ENCODE results near the gene GTF2A1.

GRCh38 chr14:81234278-81234677, 13.5 kb upstream of the GTF2A1 start:
- TF ChIP-seq, protein P1, sequence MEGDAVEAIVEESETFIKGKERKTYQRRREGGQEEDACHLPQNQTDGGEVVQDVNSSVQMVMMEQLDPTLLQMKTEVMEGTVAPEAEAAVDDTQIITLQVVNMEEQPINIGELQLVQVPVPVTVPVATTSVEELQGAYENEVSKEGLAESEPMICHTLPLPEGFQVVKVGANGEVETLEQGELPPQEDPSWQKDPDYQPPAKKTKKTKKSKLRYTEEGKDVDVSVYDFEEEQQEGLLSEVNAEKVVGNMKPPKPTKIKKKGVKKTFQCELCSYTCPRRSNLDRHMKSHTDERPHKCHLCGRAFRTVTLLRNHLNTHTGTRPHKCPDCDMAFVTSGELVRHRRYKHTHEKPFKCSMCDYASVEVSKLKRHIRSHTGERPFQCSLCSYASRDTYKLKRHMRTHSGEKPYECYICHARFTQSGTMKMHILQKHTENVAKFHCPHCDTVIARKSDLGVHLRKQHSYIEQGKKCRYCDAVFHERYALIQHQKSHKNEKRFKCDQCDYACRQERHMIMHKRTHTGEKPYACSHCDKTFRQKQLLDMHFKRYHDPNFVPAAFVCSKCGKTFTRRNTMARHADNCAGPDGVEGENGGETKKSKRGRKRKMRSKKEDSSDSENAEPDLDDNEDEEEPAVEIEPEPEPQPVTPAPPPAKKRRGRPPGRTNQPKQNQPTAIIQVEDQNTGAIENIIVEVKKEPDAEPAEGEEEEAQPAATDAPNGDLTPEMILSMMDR (IDR thresholded peaks at IDR 0.05; ENCODE audit: insufficient read depth, low read depth, low read length): no peak
- TF ChIP-seq EZH2 (IDR thresholded peaks at IDR 0.05; ENCODE audit: insufficient read depth, low read length): no peak

Measured in astrocyte (in vitro differentiated cells and primary cell).